GDM1 (cell line): ENCODE results near the gene RNF19B.
"Not testable (repeated sequence)": the region's sequence is repeated elsewhere in the genome, so short reads cannot be mapped to it uniquely, and the experiment has no call there.

Experiments
- DNase-seq: peaks from one replicate; lab custom pipeline; 2025; lab: John Stamatoyannopoulos, UW

Gene RNF19B, protein sequence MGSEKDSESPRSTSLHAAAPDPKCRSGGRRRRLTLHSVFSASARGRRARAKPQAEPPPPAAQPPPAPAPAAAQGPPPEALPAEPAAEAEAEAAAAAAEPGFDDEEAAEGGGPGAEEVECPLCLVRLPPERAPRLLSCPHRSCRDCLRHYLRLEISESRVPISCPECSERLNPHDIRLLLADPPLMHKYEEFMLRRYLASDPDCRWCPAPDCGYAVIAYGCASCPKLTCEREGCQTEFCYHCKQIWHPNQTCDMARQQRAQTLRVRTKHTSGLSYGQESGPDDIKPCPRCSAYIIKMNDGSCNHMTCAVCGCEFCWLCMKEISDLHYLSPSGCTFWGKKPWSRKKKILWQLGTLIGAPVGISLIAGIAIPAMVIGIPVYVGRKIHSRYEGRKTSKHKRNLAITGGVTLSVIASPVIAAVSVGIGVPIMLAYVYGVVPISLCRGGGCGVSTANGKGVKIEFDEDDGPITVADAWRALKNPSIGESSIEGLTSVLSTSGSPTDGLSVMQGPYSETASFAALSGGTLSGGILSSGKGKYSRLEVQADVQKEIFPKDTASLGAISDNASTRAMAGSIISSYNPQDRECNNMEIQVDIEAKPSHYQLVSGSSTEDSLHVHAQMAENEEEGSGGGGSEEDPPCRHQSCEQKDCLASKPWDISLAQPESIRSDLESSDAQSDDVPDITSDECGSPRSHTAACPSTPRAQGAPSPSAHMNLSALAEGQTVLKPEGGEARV

DNA sequence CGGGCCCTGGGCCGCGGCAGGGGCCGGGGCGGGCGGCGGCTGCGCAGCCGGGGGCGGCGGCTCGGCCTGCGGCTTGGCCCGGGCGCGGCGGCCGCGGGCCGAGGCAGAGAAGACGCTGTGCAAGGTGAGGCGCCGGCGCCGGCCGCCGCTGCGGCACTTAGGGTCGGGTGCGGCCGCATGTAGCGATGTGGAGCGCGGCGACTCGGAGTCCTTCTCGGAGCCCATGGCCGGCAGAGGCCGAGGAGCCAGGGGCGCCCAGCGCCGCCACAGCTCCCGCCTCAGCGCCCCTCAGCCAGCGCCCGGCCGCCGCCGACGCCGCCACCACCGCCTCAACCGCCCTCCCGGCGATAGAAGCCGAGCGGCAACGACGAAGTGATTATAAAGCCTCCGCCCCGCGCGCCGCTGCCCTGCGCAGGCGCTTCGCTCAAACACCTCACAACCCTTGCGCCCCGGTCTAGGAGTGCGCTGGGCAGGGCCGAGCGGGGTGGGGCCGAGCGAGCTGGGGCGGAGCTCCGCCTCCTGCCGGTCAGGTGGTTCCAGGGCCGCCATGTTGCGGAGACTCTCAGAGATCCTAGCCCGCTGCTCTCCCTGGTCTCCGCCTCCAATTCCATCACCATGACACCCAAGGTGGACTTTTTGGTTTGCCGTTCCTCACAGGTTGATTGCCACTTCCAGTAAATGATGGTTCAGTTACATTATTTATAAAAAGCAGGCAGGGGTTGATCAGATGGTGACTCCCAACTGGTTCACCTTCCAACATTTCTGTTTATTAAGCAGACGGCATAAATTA lies at the start of gene RNF19B:
Gene RNF19B, minus strand, starts transcription at position 349 of the 790 bp plus-strand sequence. Its CDS starts 124 bp downstream, at position 225.
- peak; percentile 94 for DNase-seq

DNA sequence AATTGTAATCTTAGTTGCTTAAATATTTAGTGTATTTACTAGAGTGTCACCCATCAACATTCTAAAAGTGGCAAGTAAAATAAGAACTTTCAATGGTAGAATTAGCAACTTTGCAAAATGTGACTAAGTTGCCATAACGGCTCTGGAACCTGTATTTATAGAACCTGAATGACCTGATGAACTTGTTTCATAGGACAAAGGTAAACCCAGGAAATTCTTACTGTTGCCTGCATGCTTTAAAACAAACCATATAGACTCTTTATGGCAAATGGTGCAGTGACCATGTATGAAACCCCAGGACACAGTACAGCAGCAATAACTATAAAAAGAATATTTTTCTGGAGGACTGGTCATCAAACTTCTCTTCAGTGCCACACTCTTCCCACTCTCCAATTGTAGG lies 49.2 kb upstream of the RNF19B start:
- no peak for DNase-seq

- no peak for DNase-seq
These were observed 47.6 kb upstream of the RNF19B start for GRCh38 chr1:33012165-33012564.

DNA sequence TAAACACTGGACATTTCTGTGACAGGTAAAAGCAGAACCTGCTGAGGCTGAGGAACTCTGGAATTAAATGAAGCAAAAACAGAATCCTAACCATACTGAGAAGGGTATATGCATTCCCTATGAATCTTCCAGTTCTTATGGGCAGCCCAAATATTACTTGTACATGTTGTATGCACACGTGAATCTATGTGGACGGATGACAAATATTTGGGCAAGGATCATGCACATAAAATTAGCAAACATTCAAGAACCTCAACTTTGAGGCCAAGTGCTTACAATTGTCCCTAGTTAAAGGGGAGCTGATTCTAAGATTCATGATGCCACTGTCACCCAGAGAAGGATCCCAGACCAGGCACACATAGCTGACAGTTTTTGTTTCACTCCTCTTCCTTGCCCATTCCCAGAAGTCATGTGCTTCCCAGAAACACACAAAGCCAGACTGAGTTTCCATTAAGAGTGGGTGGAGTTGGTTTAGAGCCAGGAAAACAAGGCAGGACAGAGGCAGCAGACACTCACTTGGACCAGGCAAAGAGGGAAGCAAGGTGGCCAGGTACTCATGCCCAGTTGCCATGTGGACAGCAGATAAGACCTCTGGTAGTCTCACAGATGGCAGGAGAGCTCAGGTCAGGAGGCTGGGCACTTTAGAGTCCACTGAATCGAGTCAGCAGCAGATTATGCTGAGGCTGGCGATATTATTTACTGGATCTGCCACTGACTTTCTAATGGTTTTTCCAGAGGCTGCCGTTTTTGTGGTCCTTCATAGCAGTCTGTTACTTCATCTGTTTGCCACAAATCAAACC lies 46.5 kb upstream of the RNF19B start:
- no peak for DNase-seq

DNA sequence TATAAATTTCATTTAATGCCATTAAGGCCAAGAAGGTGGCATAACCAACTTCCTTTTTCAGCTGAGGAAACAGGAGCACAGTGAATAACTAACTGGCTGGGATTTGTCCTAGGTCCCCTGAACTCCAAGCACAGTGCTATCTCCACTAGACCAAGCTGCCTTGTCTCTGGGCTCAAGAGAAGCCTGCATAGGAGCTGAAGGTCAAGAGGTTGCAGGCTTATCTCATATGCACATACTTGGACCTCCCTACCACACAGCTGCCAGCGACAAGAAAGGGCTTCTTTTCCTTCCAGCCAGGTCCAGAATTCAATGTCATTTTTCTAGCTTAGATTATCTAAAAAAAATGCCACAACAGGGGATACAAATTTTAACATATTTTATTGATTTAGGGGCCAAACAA lies 45.0 kb upstream of the RNF19B start:
- DNase-seq, result no peak

DNA sequence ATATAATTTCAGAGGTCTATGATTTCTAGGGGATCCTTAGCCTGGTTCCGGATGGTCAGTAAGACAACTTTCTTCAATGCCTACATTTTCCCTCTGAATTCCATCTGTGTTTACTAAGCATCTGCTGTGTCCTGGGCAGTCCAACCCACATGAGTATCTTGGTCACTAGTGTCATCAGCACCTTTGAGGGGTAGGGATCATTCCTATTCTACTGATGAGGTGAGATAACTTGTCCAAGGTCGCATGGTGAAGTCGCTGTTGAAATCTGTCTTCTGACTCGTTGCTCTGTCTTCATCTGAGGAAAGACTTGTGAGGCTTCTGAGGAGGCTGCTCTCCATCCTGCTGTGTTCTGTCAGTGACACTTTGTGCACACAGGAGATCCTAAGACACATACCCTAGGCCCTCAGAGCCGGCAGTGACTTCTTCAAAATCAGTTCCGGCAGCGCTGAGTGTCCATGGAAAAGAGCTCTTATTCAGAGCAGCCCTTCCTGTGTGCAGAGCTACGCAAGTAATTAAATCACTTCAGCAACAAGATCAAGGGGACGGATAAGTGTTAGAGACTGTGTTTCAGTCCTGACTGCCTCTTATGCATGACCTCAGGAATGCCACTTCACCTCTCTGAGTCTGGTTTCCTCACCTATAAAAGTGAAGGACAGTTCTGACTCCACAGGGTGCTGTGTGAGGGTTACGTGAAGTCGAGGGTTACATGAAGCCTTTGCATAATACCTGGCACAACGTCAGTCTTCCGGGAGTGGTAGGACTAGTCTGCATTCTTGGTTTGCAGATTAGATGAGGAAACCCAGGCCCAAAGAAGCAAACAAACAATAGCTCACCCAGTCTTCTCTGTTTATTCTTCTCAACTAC lies 43.7 kb upstream of the RNF19B start:
- DNase-seq, result no peak

DNA sequence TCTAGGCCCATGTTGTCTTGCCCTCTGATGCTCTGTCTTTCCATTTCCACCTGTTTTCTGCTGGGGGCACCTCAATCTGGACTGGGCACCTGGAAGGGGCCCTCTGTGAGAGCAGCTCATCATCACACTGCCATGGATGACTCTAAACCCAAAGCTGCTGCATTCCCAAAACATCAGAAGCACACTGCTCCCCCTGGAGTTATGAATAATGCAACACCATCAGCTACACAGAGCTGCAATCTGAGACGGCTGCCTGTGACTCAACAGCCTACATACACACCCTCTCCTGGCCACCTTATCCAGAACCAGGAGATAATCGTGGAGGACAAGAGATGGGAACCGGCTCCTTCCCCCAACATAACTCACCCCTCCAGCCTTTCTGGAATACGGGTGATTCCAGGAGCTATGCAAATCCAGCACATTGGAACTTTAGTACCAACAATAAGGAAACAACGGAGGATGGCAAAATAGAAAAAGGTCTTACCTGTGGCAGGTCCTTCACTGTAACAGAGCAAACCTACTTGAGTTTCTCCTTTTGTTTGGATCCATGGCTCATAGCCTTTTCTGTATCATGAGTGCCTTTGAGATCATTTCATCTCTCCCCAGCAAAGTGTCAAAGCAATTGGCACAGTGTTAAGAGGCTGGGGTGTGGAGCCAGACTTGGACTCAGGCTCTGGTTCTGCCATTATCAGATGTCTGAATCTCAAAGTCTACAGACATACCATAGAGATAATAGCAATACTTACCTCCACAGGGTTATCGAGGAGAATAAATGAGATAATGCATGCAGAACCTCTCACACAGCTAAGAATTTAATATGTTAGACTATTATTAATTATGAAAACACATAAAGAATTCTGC lies 42.8 kb upstream of the RNF19B start:
- DNase-seq, result peak; percentile 26

GRCh38 chr1:33005838-33006421 lies 41.3 kb upstream of the RNF19B start:
- no peak for DNase-seq

DNA sequence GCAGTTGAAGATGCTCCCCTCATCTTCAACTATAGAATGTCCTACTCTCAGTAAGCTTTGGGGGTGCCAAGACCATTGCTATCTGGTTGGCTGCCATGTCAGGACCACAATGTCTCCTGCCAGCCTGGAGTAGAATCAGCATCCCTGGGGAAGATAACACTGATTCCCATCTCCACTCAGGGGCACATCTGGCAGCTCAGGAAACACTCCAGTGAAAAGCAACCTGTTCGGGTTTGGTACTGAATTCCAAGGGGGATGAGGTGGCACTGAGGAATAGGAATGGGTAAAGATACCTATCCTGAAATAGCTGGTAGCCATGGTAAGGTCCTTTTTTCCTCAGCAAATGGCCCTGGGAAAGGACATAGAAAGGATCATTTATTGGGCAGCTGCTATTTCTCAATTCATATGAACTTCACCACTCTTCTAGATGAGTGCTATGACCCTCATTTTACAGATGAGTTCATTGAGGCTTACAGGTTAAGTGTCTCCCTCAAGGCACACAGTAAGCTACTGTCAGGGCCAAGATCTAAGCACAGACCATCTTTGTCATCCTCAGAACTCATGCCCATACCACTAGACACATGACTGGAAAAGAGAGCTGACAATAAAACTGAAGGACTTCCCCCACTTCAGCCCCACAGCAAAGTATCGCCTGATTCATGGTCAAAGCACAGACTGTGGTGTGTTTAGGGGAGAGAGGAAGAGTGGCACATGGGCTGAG lies 40.7 kb upstream of the RNF19B start:
- DNase-seq, result no peak

- DNase-seq, result no peak
These were observed 40.0 kb upstream of the RNF19B start for GRCh38 chr1:33004613-33005012.

GRCh38 chr1:33003657-33004056 lies 39.0 kb upstream of the RNF19B start:
- no peak for DNase-seq

DNA sequence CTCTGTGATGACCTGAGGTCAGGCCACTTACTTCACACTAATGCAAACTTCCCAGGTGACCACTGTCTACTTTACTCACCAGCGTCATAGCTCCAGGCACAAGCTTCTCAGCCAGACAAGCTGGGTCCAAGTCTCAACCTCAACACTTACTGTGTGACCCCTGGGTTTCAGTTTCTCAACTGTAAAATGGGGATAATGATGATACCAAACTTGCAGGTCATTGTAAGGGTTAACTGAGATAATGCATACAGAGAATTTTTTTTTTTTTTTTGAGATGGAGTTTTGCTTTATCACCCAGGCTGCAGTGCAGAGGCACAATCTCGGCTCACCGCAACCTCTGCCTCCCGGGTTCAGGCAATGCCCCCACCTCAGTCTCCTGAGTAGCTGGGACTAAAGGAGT lies 37.4 kb upstream of the RNF19B start:
- DNase-seq, result no peak

- no peak for DNase-seq
These were observed 36.7 kb upstream of the RNF19B start for GRCh38 chr1:33001282-33001681.

GRCh38 chr1:33000427-33001026 lies 35.9 kb upstream of the RNF19B start:
- no peak for DNase-seq

GRCh38 chr1:32998997-32999396 lies 34.4 kb upstream of the RNF19B start:
- DNase-seq, result no peak

DNA sequence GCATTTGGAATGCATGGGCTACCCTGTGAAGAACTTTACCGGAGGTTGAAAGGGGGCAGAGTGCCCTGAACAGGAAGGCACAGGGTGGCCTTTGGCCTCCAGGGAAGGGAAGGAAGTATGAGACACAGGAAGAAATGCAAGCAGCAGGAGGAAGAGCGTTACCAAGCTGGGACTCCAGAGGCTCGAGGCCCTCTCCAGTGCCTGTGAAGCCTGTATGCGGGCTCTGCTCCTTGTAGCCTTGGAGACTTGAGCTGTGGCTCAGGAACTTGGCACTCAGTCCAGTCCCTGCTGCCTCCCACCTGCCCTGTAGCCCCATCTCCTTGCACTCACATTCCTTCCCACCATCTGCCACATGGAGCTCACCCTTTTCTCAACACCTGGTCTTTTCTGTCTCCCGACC lies 33.5 kb upstream of the RNF19B start:
- peak; percentile 62 for DNase-seq

GRCh38 chr1:32997381-32997891 lies 32.8 kb upstream of the RNF19B start:
- no peak for DNase-seq

DNA sequence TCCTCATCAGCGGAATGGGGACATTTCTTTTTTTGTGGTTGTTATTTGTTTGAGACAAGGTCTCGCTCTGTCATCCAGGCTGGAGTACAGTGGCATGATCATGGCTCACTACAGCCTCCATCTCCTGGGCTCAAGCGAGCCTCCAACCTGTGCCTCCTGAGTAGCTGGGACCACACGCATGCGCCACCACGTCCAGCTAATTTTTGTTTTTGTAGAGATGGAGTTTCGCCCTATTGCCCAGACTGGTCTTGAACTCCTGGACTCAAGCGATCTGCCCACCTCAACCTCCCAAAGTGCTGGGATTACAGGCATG lies 28.7 kb upstream of the RNF19B start:
- not testable (repeated sequence) for DNase-seq
